SK-N-SH (cell line): Measurements from ENCODE around the gene THAP2. TPM values are rescaled to one million over a fixed set of nuclear protein-coding genes. Genes with fewer than 3 reads are reported as not detected.

Experiments
- CTCF ChIA-PET: fragments of 300-600, 350-600 bp; formaldehyde crosslinking; extraction: SDS; loops from one replicate; lab custom pipeline; 2021; lab: Yijun Ruan, JAX
- POLR2A ChIA-PET: fragments of 350-600 bp; sonication (Branson Sonifier 250); formaldehyde crosslinking; extraction: SDS; loops from one replicate; lab custom pipeline; 2020; ENCODE audit warnings: antibody characterized with exemption, inconsistent platforms; lab: Yijun Ruan, JAX
- DNase-seq: peaks from one replicate; pipeline ENCODE4 v3.0.0; 2012
- H2AFZ ChIP-seq: fragments of 200-600 bp; sonication (generic); 2 replicates; pipeline ENCODE4 v1.8.1; 2016; ENCODE audit warnings: antibody characterized with exemption, mild to moderate bottlenecking, low read depth
- H3F3A ChIP-seq: fragments of 200-600 bp; sonication (generic); replicated peaks from 2 replicates; pipeline ENCODE3; 2016; ENCODE audit warnings: antibody characterized with exemption, mild to moderate bottlenecking; ENCODE audit not compliant: insufficient read depth
- H3K27ac ChIP-seq, 2 experiments: fragments of 200-500 bp in 1 of 2; fragments of 200-600 bp in 1 of 2; sonication (Bioruptor generic) in 1 of 2; sonication (generic), shearing (Covaris generic) in 1 of 2; 2 replicates each; pipeline versions ENCODE4 v1.5.1 to v1.6.1; 2014 to 2016; ENCODE audit warnings: low read depth in 2 of 2, inconsistent platforms in 1 of 2, low read length in 1 of 2, mild to moderate bottlenecking in 1 of 2, mixed read lengths in 1 of 2
- H3K27me3 ChIP-seq: fragments of 200-600 bp; sonication (generic), shearing (Covaris generic); 2 replicates; pipeline ENCODE4 v1.6.1; 2016; ENCODE audit warnings: mixed run types; ENCODE audit not compliant: insufficient read depth
- H3K36me3 ChIP-seq, 2 experiments: fragments of 200-500 bp in 1 of 2; fragments of 200-600 bp in 1 of 2; sonication (Bioruptor generic) in 1 of 2; sonication (generic) in 1 of 2; replicated peaks in 1 of 2; 2 replicates each; pipeline versions ENCODE3 to v1.5.1; 2014 to 2016; ENCODE audit warnings: low read length in 1 of 2, mild to moderate bottlenecking in 1 of 2; ENCODE audit not compliant: insufficient read depth in 2 of 2, control insufficient read depth in 1 of 2
- H3K4me1 ChIP-seq, 2 experiments: fragments of 200-500 bp in 1 of 2; fragments of 200-600 bp in 1 of 2; sonication (Bioruptor generic) in 1 of 2; sonication (generic), shearing (Covaris generic) in 1 of 2; 2 replicates each; pipeline versions ENCODE4 v1.5.1 to v1.6.1; 2014 to 2016; ENCODE audit warnings: low read depth in 1 of 2, low read length in 1 of 2, mixed run types in 1 of 2; ENCODE audit not compliant: insufficient read depth in 2 of 2, control insufficient read depth in 1 of 2
- H3K4me2 ChIP-seq: fragments of 200-600 bp; sonication (generic), shearing (Covaris generic); 2 replicates; pipeline ENCODE4 v1.6.1; 2017; ENCODE audit warnings: mixed run types
- H3K4me3 ChIP-seq, 2 experiments: fragments of 200-500 bp in 1 of 2; fragments of 200-600 bp in 1 of 2; sonication (Bioruptor generic) in 1 of 2; sonication (generic), shearing (Covaris generic) in 1 of 2; 2 replicates each; pipeline versions ENCODE4 v1.5.1 to v1.8.1; 2014 to 2016; ENCODE audit warnings: low read depth in 2 of 2, inconsistent platforms in 1 of 2, low read length in 1 of 2, mild to moderate bottlenecking in 1 of 2, mixed read lengths in 1 of 2, moderate library complexity in 1 of 2
- H3K79me2 ChIP-seq: fragments of 200-600 bp; sonication (generic); 2 replicates; pipeline ENCODE4 v1.8.1; 2017; ENCODE audit warnings: mild to moderate bottlenecking; ENCODE audit not compliant: insufficient read depth
- H3K9ac ChIP-seq: fragments of 200-600 bp; sonication (generic); 2 replicates; pipeline ENCODE4 v1.6.1; 2017; ENCODE audit warnings: mixed run types
- H3K9me2 ChIP-seq: fragments of 200-600 bp; sonication (generic); 2 replicates; pipeline ENCODE4 v1.6.1; 2017; ENCODE audit warnings: mixed run types
- H3K9me3 ChIP-seq: fragments of 200-600 bp; sonication (generic); 2 replicates; pipeline ENCODE4 v1.6.1; 2017; ENCODE audit warnings: mixed run types, mild to moderate bottlenecking, moderate library complexity
- H4K20me1 ChIP-seq: fragments of 200-600 bp; sonication (generic); 2 replicates; pipeline ENCODE4 v1.6.1; 2017; ENCODE audit warnings: mild to moderate bottlenecking, mixed run types; ENCODE audit not compliant: insufficient read depth
- CTCF ChIP-seq: fragments of 200-600 bp; sonication (generic); IDR thresholded peaks from 2 replicates; pipeline ENCODE4 v1.6.1; 2017; ENCODE audit warnings: antibody characterized with exemption, mild to moderate bottlenecking, moderate library complexity
- EZH2phosphoT487 ChIP-seq: fragments of 200-600 bp; sonication (generic); IDR thresholded peaks from 2 replicates; pipeline ENCODE4 v1.6.1; 2017; ENCODE audit warnings: low read depth, mixed run types, mild to moderate bottlenecking, antibody characterized with exemption, moderate library complexity, borderline replicate concordance
- FOXM1 ChIP-seq: IDR thresholded peaks from 2 replicates; pipeline ENCODE4 v1.4.0; 2012; ENCODE audit warnings: low read depth, mild to moderate bottlenecking
- GABPA ChIP-seq: IDR thresholded peaks from 2 replicates; pipeline ENCODE4 v1.4.0; 2012; ENCODE audit warnings: low read depth, mild to moderate bottlenecking
- RFX5 ChIP-seq: IDR thresholded peaks from 2 replicates; pipeline ENCODE4 v1.6.1; 2012; ENCODE audit warnings: mild to moderate bottlenecking, improper control_type of control experiment, low read length
- SIN3A ChIP-seq: IDR thresholded peaks from 2 replicates; pipeline ENCODE4 v1.6.1; 2012; ENCODE audit warnings: low read depth, mild to moderate bottlenecking, low read length, moderate library complexity, borderline replicate concordance
- USF2 ChIP-seq: fragments of 150-350 bp; IDR thresholded peaks from 2 replicates; pipeline ENCODE4 v1.6.1; 2017; ENCODE audit warnings: antibody characterized with exemption, low read length, low read depth, borderline replicate concordance
- WGBS: methylation state at CpG from one replicate; pipeline ENCODE4 v1.1.6; 2017; ENCODE audit warnings: low lambda C conversion rate; 5-methylcytosine and 5-hydroxymethylcytosine counted together
- polyA plus RNA-seq, 3 experiments: library from polyadenylated mRNA; depleted of rRNA; stranded (reverse); fragments of >200 nt; gene quantifications; 2 replicates each; pipeline ENCODE4 v1.2.3, GENCODE V29; 2012

THAP2 gene
- polyA plus RNA-seq, 1 of the 3 experiments (the other 2 are of a cell fraction) = 2.9 TPM

DNA sequence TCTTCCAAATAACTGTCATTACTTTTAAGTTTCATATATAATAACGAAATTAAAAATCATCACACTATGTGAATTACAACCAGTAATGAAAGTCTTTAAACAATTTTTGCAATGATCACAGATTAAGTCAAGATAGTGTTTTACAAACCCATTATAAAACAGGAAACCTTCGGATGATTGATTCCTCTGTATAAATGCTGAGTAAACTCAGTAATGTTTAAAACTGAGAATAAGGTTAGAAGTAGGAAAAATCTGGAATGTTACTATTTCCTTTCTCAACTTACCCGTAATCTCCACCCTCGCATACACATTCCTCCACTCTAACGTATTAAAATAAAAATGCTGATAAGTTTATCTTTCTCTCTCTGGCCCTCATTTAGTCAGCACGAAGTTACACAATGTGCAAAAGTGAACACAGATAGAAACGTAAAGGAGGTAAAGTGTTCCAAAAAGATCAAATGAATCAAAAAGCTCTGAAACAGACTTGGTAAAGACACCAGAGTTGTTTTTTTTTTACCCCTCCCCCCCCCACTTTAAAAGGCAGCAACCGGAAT is 2.0 kb upstream of the THAP2 start:
- Histone ChIP-seq H3K9me2 (no peaks in the 10 kb centered on the region), H3K4me1 (peaks cover 5 to 12% of the 10 kb centered on the region in 2 experiments; a peak in 3 of 4 replicates), H3K27ac (peak overlapping the region; percentile 36 to 88; a peak in 3 of 4 replicates), H3K27me3 (no peaks in the 10 kb centered on the region), H3K4me3 (peak overlapping the region; percentile 85 to 98), H4K20me1 (peaks cover 30% of the 10 kb centered on the region), H3K36me3 (peaks cover 22 to 42% of the 10 kb centered on the region in 2 experiments), H3K9ac (peak overlapping the region; percentile 88), H3K79me2 (peaks cover 84% of the 10 kb centered on the region)
- DNase-seq = no peak
- ChIA-PET CTCF (interaction anchor here (1.0 to 2.8 kb wide), 4 partner anchors 13 to 248 kb away, joined by 3 to 18 read pairs (median 6); partner anchors contain the start of gene TMEM19), POLR2A (interaction anchor here (2.9 kb wide), 1 partner anchor 23 kb away, joined by 38 read pairs; the partner anchor contains the start of gene TMEM19)
- 4% methylated on average over 8 of the region's 8 CpGs for WGBS
- TF ChIP-seq CTCF (no peak), RFX5 (no peak), FOXM1 (no peak), EZH2phosphoT487 (no peak), SIN3A (no peak), GABPA (no peak)
- TF ChIP-seq, all 33 proteins: peak for 0
- Histone ChIP-seq H3F3A (peaks cover 10% of the 10 kb centered on the region), H3K4me2 (peak overlapping the region; percentile 76), H3K9me3 (no peaks in the 10 kb centered on the region), H2AFZ (no peak overlapping the region; the same call in 1 of the 2 replicates)

DNA sequence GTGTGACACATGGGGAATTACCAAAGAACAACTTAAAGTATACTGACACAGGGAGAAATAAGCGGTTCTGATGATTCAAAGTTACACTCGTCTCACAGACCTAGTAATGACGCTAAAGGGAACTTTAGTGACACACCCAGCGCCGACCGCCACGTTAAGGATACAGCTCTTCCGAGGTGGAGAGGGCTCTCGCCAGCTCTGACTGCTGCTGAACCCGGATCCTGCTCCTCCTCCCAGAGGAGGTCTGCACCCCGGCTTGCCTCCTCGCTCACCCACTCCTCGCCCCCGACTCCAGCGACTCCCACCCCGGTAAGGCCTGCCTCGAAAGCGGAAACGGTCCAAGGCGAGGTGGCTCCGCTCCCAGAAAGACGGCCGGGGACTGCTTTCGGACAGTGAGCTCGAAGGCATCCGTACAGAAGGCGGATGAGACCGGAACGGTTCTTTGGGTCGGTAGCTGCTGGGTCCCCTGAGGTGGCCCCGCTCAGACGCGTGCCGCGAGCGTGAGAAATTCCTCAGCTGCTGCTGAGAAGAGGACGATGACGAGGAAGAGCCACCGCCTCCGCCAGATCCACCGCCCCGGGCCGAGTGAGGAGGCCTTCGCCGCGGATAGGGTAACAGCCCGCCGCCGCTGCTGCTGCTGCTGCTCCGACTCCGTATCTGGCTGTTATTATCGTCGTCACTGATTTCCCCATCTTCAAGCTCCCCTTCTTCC is 1.1 kb upstream of the THAP2 start:
- ChIA-PET POLR2A (interaction anchor here (0.5 to 2.9 kb wide), 6 partner anchors 12 to 469 kb away, joined by 3 to 38 read pairs (median 6); partner anchors contain the start of genes RAB21 and TMEM19), CTCF (interaction anchor here (0.6 to 2.8 kb wide), 6 partner anchors 14 to 249 kb away, joined by 3 to 18 read pairs (median 4); partner anchors contain the start of gene TMEM19)
- peak overlapping the region; percentile 88 to 89 for H3K27ac ChIP-seq
- TF ChIP-seq USF2 (no peak), GABPA (peak; percentile 27; the same call in 1 of the 2 replicates), SIN3A (peak; percentile 65; the same call in 1 of the 2 replicates)
- WGBS = 1% methylated on average over 34 of the region's 53 CpGs
- no peak overlapping the region; the same call in 1 of the 2 replicates for H2AFZ ChIP-seq
- peaks cover 5 to 12% of the 10 kb centered on the region in 2 experiments; a peak in 3 of 4 replicates for H3K4me1 ChIP-seq
- H3K36me3 ChIP-seq = peaks cover 21 to 32% of the 10 kb centered on the region in 2 experiments
- peaks cover 10% of the 10 kb centered on the region for H3F3A ChIP-seq
- H3K4me2 ChIP-seq = peak overlapping the region; percentile 76
- H3K4me3 ChIP-seq = peak overlapping the region; percentile 85 to 98
- no peaks in the 10 kb centered on the region for H3K9me3 ChIP-seq
- H3K9me2 ChIP-seq = no peaks in the 10 kb centered on the region
- H3K9ac ChIP-seq = peak overlapping the region; percentile 88
- peaks cover 30% of the 10 kb centered on the region for H4K20me1 ChIP-seq
- H3K79me2 ChIP-seq = peaks cover 75% of the 10 kb centered on the region
- no peaks in the 10 kb centered on the region for H3K27me3 ChIP-seq
- DNase-seq = peak; percentile 56
